HG03060 (cell line): ENCODE measurements around the gene ZNF469.
"Not testable (repeated sequence)": the region's sequence is repeated elsewhere in the genome, so short reads cannot be mapped to it uniquely, and the experiment has no call there.

Experiments used
- ATAC-seq: cut with Tn5 transposase; IDR thresholded peaks from one replicate; pipeline ENCODE4 v1.9.1; 2021; ENCODE audit warnings: low read depth, moderate number of reproducible peaks; ENCODE audit not compliant: unreplicated experiment

The ZNF469 gene

GRCh38 chr16:88407807-88408206 lies 25.0 kb downstream of the ZNF469 start:
- ATAC-seq = no peak

GRCh38 chr16:88408561-88409142 lies 25.9 kb downstream of the ZNF469 start:
- no peak for ATAC-seq

- no peak for ATAC-seq
These were observed 26.7 kb downstream of the ZNF469 start for GRCh38 chr16:88409296-88410065.

- ATAC-seq = not testable (repeated sequence)
These were observed 27.7 kb downstream of the ZNF469 start for GRCh38 chr16:88410297-88410968.

GRCh38 chr16:88411951-88412576 lies 29.3 kb downstream of the ZNF469 start:
- ATAC-seq = no peak

- ATAC-seq = no peak
These were observed 30.0 kb downstream of the ZNF469 start for GRCh38 chr16:88412766-88413165.

GRCh38 chr16:88413231-88413630 lies 30.5 kb downstream of the ZNF469 start:
- no peak for ATAC-seq

- ATAC-seq = no peak
These were observed 30.9 kb downstream of the ZNF469 start for GRCh38 chr16:88413631-88414030.

GRCh38 chr16:88414521-88415380 lies 32.0 kb downstream of the ZNF469 start:
- no peak for ATAC-seq

GRCh38 chr16:88415381-88415705 lies 32.6 kb downstream of the ZNF469 start:
- no peak for ATAC-seq

GRCh38 chr16:88415713-88416323 lies 33.1 kb downstream of the ZNF469 start:
- ATAC-seq = no peak

- ATAC-seq = no peak
These were observed 33.9 kb downstream of the ZNF469 start for GRCh38 chr16:88416686-88417085.

- ATAC-seq = no peak
These were observed 35.1 kb downstream of the ZNF469 start for GRCh38 chr16:88417684-88418476.

GRCh38 chr16:88418869-88419268 lies 36.1 kb downstream of the ZNF469 start:
- ATAC-seq = no peak

GRCh38 chr16:88419790-88420189 lies 37.0 kb downstream of the ZNF469 start:
- no peak for ATAC-seq

GRCh38 chr16:88420496-88420895 lies 37.7 kb downstream of the ZNF469 start:
- ATAC-seq = no peak

GRCh38 chr16:88421301-88421700 lies 38.5 kb downstream of the ZNF469 start:
- ATAC-seq = no peak

GRCh38 chr16:88421871-88422433 lies 39.2 kb downstream of the ZNF469 start:
- no peak for ATAC-seq
